Heart left ventricle (tissue), 16 donors: Measurements from ENCODE around the gene CYP4F3. TPM values are rescaled to one million over a fixed set of nuclear protein-coding genes. Genes with fewer than 3 reads are reported as not detected.

Experiments
- ATAC-seq, 4 donors: fragments of 200-7000 bp; cut with Tn5 transposase; one replicate each; pipeline ENCODE4 v1.9.1; 2020 to 2022; ENCODE audit warnings: moderate library complexity in 4 of 4, mild to moderate bottlenecking in 3 of 4, moderate number of reproducible peaks in 1 of 4
- DNase-seq, 5 donors: peaks; one replicate each; pipeline ENCODE4 v3.0.0-alpha.2; 2020
- H3K27ac ChIP-seq, 12 donors: fragments of 200-600 bp; sonication (generic) in 4 of 12; one replicate each; pipeline versions ENCODE4 v1.5.0 to v1.8.0; 2016 to 2022; ENCODE audit warnings: mild to moderate bottlenecking in 2 of 12
- H3K27me3 ChIP-seq, 9 donors: fragments of 200-600 bp; sonication (generic) in 2 of 9; one replicate each; pipeline versions ENCODE4 v1.5.1 to v1.8.0; 2016 to 2022; ENCODE audit warnings: mild to moderate bottlenecking in 3 of 9
- H3K36me3 ChIP-seq, 9 donors: fragments of 200-600 bp; sonication (generic) in 2 of 9; one replicate each; pipeline versions ENCODE4 v1.5.0 to v1.8.0; 2018 to 2022; ENCODE audit warnings: mild to moderate bottlenecking in 2 of 9
- H3K4me1 ChIP-seq, 12 donors: fragments of 200-600 bp; sonication (generic) in 4 of 12; one replicate each; pipeline versions ENCODE4 v1.5.0 to v1.8.0; 2016 to 2022; ENCODE audit warnings: mild to moderate bottlenecking in 3 of 12
- H3K4me3 ChIP-seq, 12 donors: fragments of 200-600 bp; sonication (generic) in 4 of 12; one replicate each; pipeline versions ENCODE4 v1.5.0 to v1.8.0; 2017 to 2022; ENCODE audit warnings: mild to moderate bottlenecking in 9 of 12, moderate library complexity in 4 of 12
- H3K9me3 ChIP-seq, 12 donors: fragments of 200-600 bp; sonication (generic) in 4 of 12; one replicate each; pipeline versions ENCODE4 v1.5.0 to v1.8.0; 2016 to 2022; ENCODE audit warnings: mild to moderate bottlenecking in 1 of 12
- CTCF ChIP-seq, 12 donors: fragments of 200-600 bp; sonication (generic) in 4 of 12; IDR thresholded peaks; one replicate each; pipeline versions ENCODE4 v1.5.0 to v1.8.0; 2018 to 2022; ENCODE audit warnings: antibody characterized with exemption in 12 of 12, mild to moderate bottlenecking in 5 of 12
- POLR2A ChIP-seq, 2 donors: fragments of 450-650 bp; IDR thresholded peaks; one replicate each; pipeline ENCODE4 v1.6.1; 2017; ENCODE audit warnings: antibody characterized with exemption in 2 of 2, mild to moderate bottlenecking in 2 of 2, moderate library complexity in 2 of 2
- WGBS, 4 donors: extraction: QIAGEN DNeasy Blood & Tissue Kit in 2 of 4; methylation state at CpG; one replicate each; pipeline versions ENCODE4 v1.1.5 to v1.1.7; 2013 to 2018; 5-methylcytosine and 5-hydroxymethylcytosine counted together
- intact Hi-C, 10 donors: fragments of 100-400 bp; cut with DNase I; formaldehyde crosslinking; loops; one replicate each; pipeline versions ENCODE4 v1.11.1 to v1.14.2; 2022
- polyA plus RNA-seq, 2 donors: library from polyadenylated mRNA; stranded (reverse); fragments of 200-250 nt; gene quantifications; one replicate each; pipeline ENCODE4 v1.2.3, GENCODE V29; 2013
- total RNA-seq, 9 donors: library from RNA; depleted of rRNA in 2 of 9; stranded (reverse); fragments of >200 nt in 2 of 9; fragmentation: NEBNext Ultra II Directional in 3 of 9; extraction: Animal tissue kit (Norgen Biotek cat#: 25700) in 3 of 9; gene quantifications; one replicate each; pipeline versions ENCODE4 v1.1.0 to v1.2.4, GENCODE V29; 2016 to 2023
- donor health status: ischemic (EF 13 %, LVEDD 7.1; RV severe dilation, severe dysfunction).
- donor health status: healthy with polysubstance abuse.
- donor health status: DM: no; HTN: yes; CAD: no.
- donor health status: DM: no; HTN: no; CAD: no.
- donor health status: ischemic (EF 25% LVEDD 6.9; RV normal size, moderate dysfunction).
- donor health status: ischemic (EF 25% LVEDD 5.7; RV mildly dilated, moderate dysfunction).
- donor health status: healthy.
- donor health status: DM: yes; HTN: yes; CAD: no.
- donor health status: ischemic (EF 35%, LVEDD 5.7; RV mildly dilated, moderate dysfunction).
- donor health status: nonischemic (EF 11% LVEDD 7.7; RV severe dilation, severe dysfunction).
- donor health status: DM: yes; HTN: yes; CAD: no.
- donor health status: PGD.
- donor health status: ischemic (EF 29% LVEDD 5.4; RV normal size, mild dysfunction).
- donor health status: nonischemic (EF 23%, LVEDD 6.1; RV moderate dilation, normal function).

CYP4F3 gene
- total and polyA plus RNA-seq, 11 donors = 0.04 to 1.9 (median 0.29) TPM; not detected in 4

GRCh38 chr19:15683411-15683810, 42.7 kb downstream of the CYP4F3 start:
- no peak for ATAC-seq
- no peak for DNase-seq
- Histone ChIP-seq H3K36me3 (peaks cover 0 to 28% (median 3%) of the 10 kb centered on the region in 9 donors), H3K27ac (no peak overlapping the region), H3K9me3 (peaks cover 0 to 15% (median 7%) of the 10 kb centered on the region in 12 donors), H3K27me3 (no peaks in the 10 kb centered on the region), H3K4me3 (no peak overlapping the region), H3K4me1 (no peaks in the 10 kb centered on the region)
- 80 to 91% (median 84%) methylated on average over 10 of the region's 10 CpGs for WGBS, 4 donors
- intact Hi-C loops = no loop called here
- no peak for TF ChIP-seq POLR2A (IDR thresholded peaks at IDR 0.05)
- no peak for TF ChIP-seq CTCF (IDR thresholded peaks at IDR 0.05)

GRCh38 chr19:15684828-15685227, 44.1 kb downstream of the CYP4F3 start:
- Histone ChIP-seq H3K4me1 (no peaks in the 10 kb centered on the region), H3K4me3 (no peak overlapping the region), H3K36me3 (peaks cover 0 to 28% (median 3%) of the 10 kb centered on the region in 9 donors), H3K27me3 (no peaks in the 10 kb centered on the region), H3K27ac (no peak overlapping the region), H3K9me3 (peaks cover 0 to 29% (median 11%) of the 10 kb centered on the region in 12 donors)
- WGBS, 4 donors = 23 to 45% (median 40%) methylated on average over 4 to 9 of the region's 9 CpGs
- no peak for TF ChIP-seq POLR2A (IDR thresholded peaks at IDR 0.05)
- no peak for TF ChIP-seq CTCF (IDR thresholded peaks at IDR 0.05)
- DNase-seq = no peak
- intact Hi-C loops = no loop called here
- no peak for ATAC-seq

- no peak for DNase-seq
- no peak for ATAC-seq
- Histone ChIP-seq H3K4me1 (peaks cover 0 to 1% (median 0%) of the 10 kb centered on the region in 12 donors), H3K27ac (no peak overlapping the region), H3K27me3 (no peaks in the 10 kb centered on the region), H3K4me3 (no peak overlapping the region), H3K9me3 (peaks cover 0 to 25% (median 2%) of the 10 kb centered on the region in 12 donors), H3K36me3 (peaks cover 0 to 3% (median 0%) of the 10 kb centered on the region in 9 donors)
- 68 to 81% (median 73%) methylated on average over 18 to 19 of the region's 19 CpGs for WGBS, 4 donors
- intact Hi-C loops = no loop called here
- TF ChIP-seq POLR2A (IDR thresholded peaks at IDR 0.05) = no peak
- TF ChIP-seq CTCF (IDR thresholded peaks at IDR 0.05) = no peak
Observed at GRCh38 chr19:15696654-15697194, 56.0 kb downstream of the CYP4F3 start.

GRCh38 chr19:15701757-15702533, 61.2 kb downstream of the CYP4F3 start:
- Histone ChIP-seq H3K4me3 (no peak overlapping the region), H3K36me3 (peaks cover 0 to 3% (median 0%) of the 10 kb centered on the region in 9 donors), H3K9me3 (peaks cover 0 to 15% (median 0%) of the 10 kb centered on the region in 12 donors), H3K27ac (no peak overlapping the region), H3K4me1 (peaks cover 0 to 19% (median 11%) of the 10 kb centered on the region in 12 donors), H3K27me3 (no peaks in the 10 kb centered on the region)
- no peak for TF ChIP-seq POLR2A (IDR thresholded peaks at IDR 0.05)
- no peak for TF ChIP-seq CTCF (IDR thresholded peaks at IDR 0.05)
- no peak for DNase-seq
- peak in 1 of 4 donors; percentile 22 for ATAC-seq
- WGBS, 4 donors = 54 to 73% (median 71%) methylated on average over 3 to 4 of the region's 4 CpGs
- intact Hi-C loops = no loop called here
